ENCODE results near the gene TPK1.

Gene TPK1

GRCh38 chr7:144857463-144857862, 21.6 kb upstream of the TPK1 start:
- Histone ChIP-seq H3K4me1 (ENCODE audit: insufficient read depth, low read length, severe bottlenecking) (no peaks in the 10 kb centered on the region), H3F3A (ENCODE audit: insufficient read depth, low read length) (no peaks in the 10 kb centered on the region), H3K9ac (ENCODE audit: low read length) (no peak overlapping the region), H3K9me3 (ENCODE audit: low read length) (no peaks in the 10 kb centered on the region), H3K4me2 (ENCODE audit: low read length) (no peak overlapping the region), H4K20me1 (ENCODE audit: insufficient read depth, low read length) (no peaks in the 10 kb centered on the region), H3K79me2 (ENCODE audit: insufficient read depth, low read length) (no peaks in the 10 kb centered on the region), H3K27me3 (ENCODE audit: insufficient read depth, low read length) (no peaks in the 10 kb centered on the region; the same call in 1 of the 2 replicates), H3K9me2 (ENCODE audit: low read depth, low read length) (no peaks in the 10 kb centered on the region), H3K36me3 (ENCODE audit: insufficient read depth, low read length) (no peaks in the 10 kb centered on the region), H3K27ac (ENCODE audit: low read depth, low read length, poor library complexity, severe bottlenecking) (no peak overlapping the region), H3K4me3 (ENCODE audit: low read depth, low read length, poor library complexity, severe bottlenecking) (no peak overlapping the region), H2AFZ (ENCODE audit: low read length) (no peak overlapping the region)
- TF ChIP-seq EZH2 (IDR thresholded peaks at IDR 0.05; ENCODE audit: borderline replicate concordance, low read length), result no peak
- TF ChIP-seq CTCF (IDR thresholded peaks at IDR 0.05; ENCODE audit: low read length), result no peak

- no peaks in the 10 kb centered on the region; the same call in 1 of the 2 replicates for H3K27me3 ChIP-seq (ENCODE audit: insufficient read depth, low read length)
- H4K20me1 ChIP-seq (ENCODE audit: insufficient read depth, low read length), result no peaks in the 10 kb centered on the region
- no peak overlapping the region for H3K4me2 ChIP-seq (ENCODE audit: low read length)
- no peaks in the 10 kb centered on the region for H3F3A ChIP-seq (ENCODE audit: insufficient read depth, low read length)
- H2AFZ ChIP-seq (ENCODE audit: low read length), result no peak overlapping the region
- H3K4me3 ChIP-seq (ENCODE audit: low read depth, low read length, poor library complexity, severe bottlenecking), result no peak overlapping the region
- H3K4me1 ChIP-seq (ENCODE audit: insufficient read depth, low read length, severe bottlenecking), result no peaks in the 10 kb centered on the region
- H3K9me2 ChIP-seq (ENCODE audit: low read depth, low read length), result no peaks in the 10 kb centered on the region
- H3K9ac ChIP-seq (ENCODE audit: low read length), result no peak overlapping the region
- no peak overlapping the region for H3K27ac ChIP-seq (ENCODE audit: low read depth, low read length, poor library complexity, severe bottlenecking)
- no peaks in the 10 kb centered on the region for H3K36me3 ChIP-seq (ENCODE audit: insufficient read depth, low read length)
- no peaks in the 10 kb centered on the region for H3K9me3 ChIP-seq (ENCODE audit: low read length)
- TF ChIP-seq EZH2 (IDR thresholded peaks at IDR 0.05; ENCODE audit: borderline replicate concordance, low read length), result no peak
- TF ChIP-seq CTCF (IDR thresholded peaks at IDR 0.05; ENCODE audit: low read length), result peak; percentile 64
- H3K79me2 ChIP-seq (ENCODE audit: insufficient read depth, low read length), result no peaks in the 10 kb centered on the region
Observed at GRCh38 chr7:144854839-144855424, 19.1 kb upstream of the TPK1 start.

GRCh38 chr7:144853542-144853941, 17.7 kb upstream of the TPK1 start:
- H3K9me2 ChIP-seq (ENCODE audit: low read depth, low read length), result no peaks in the 10 kb centered on the region
- no peak overlapping the region for H3K27ac ChIP-seq (ENCODE audit: low read depth, low read length, poor library complexity, severe bottlenecking)
- no peaks in the 10 kb centered on the region for H4K20me1 ChIP-seq (ENCODE audit: insufficient read depth, low read length)
- no peaks in the 10 kb centered on the region for H3K4me1 ChIP-seq (ENCODE audit: insufficient read depth, low read length, severe bottlenecking)
- no peak overlapping the region for H3K4me3 ChIP-seq (ENCODE audit: low read depth, low read length, poor library complexity, severe bottlenecking)
- H3K4me2 ChIP-seq (ENCODE audit: low read length), result no peak overlapping the region
- no peaks in the 10 kb centered on the region for H3K36me3 ChIP-seq (ENCODE audit: insufficient read depth, low read length)
- no peaks in the 10 kb centered on the region for H3K79me2 ChIP-seq (ENCODE audit: insufficient read depth, low read length)
- no peaks in the 10 kb centered on the region for H3F3A ChIP-seq (ENCODE audit: insufficient read depth, low read length)
- TF ChIP-seq EZH2 (IDR thresholded peaks at IDR 0.05; ENCODE audit: borderline replicate concordance, low read length) (no peak), CTCF (IDR thresholded peaks at IDR 0.05; ENCODE audit: low read length) (no peak)
- H3K27me3 ChIP-seq (ENCODE audit: insufficient read depth, low read length), result no peaks in the 10 kb centered on the region; the same call in 1 of the 2 replicates
- H3K9me3 ChIP-seq (ENCODE audit: low read length), result no peaks in the 10 kb centered on the region
- no peak overlapping the region for H3K9ac ChIP-seq (ENCODE audit: low read length)
- H2AFZ ChIP-seq (ENCODE audit: low read length), result no peak overlapping the region

Measured in OCI-LY1 (cell line).